ENCODE results near the gene ACAP2. TPM values are rescaled to one million over a fixed set of nuclear protein-coding genes. Genes with fewer than 3 reads are reported as not detected.
A peak's percentile ranks its signal among the peaks of the same experiment; 100 is the strongest.

The ACAP2 gene
- total and polyA plus RNA-seq, 2 experiments from 2014 or later, result 45.6 to 104 TPM

DNA sequence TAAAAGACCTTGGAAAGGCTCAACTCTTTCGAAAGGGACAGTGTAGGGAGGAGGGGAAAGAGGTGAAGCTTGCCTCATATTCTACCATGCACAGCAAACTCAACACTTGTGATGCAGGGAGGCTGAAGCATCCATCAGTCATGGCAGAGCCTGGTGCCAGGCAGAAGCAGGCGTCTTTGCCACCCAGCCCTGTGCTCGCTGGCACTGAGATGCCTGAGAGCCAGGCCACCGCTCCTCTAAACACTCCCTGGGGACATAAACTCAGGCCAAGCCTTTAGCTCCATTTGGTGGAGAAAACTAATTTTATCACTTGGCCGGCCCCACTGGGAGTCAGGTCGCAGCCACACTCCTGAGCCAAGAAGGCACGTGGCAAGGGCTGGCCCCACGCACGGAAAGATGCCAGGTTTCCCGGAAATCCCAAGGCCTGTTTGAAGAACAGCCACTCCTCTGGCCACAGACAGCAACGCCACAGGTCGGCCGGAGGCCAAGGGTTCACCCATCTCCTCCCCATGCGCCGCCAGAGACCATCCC, 202.6 kb downstream of the ACAP2 start (continued):
- TF ChIP-seq, protein P1, sequence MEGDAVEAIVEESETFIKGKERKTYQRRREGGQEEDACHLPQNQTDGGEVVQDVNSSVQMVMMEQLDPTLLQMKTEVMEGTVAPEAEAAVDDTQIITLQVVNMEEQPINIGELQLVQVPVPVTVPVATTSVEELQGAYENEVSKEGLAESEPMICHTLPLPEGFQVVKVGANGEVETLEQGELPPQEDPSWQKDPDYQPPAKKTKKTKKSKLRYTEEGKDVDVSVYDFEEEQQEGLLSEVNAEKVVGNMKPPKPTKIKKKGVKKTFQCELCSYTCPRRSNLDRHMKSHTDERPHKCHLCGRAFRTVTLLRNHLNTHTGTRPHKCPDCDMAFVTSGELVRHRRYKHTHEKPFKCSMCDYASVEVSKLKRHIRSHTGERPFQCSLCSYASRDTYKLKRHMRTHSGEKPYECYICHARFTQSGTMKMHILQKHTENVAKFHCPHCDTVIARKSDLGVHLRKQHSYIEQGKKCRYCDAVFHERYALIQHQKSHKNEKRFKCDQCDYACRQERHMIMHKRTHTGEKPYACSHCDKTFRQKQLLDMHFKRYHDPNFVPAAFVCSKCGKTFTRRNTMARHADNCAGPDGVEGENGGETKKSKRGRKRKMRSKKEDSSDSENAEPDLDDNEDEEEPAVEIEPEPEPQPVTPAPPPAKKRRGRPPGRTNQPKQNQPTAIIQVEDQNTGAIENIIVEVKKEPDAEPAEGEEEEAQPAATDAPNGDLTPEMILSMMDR (conservative IDR thresholded peaks at IDR 0.05; ENCODE audit: low read depth in 2 of 2), result no peak
- no peak for TF ChIP-seq POLR2AphosphoS5 (IDR thresholded peaks at IDR 0.05; ENCODE audit: low read depth)

DNA sequence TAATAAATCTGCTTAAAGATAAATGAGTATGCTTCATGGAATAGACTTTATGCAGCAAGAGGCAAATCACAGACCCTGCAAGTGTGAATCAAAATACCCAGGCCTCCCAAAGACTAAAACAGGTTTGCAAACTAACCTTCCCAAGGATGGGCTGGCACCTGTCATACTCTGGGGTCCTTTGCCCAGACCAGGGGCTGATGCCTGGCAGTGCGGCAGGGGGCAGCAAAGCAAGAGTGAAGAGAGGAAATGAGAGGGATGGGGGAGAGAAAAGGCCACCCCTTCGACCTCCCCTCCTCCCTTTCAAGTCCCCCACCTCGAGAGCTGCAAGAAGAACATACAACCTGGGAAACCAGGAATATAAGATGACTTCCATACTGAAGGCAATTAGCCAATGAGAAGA, 203.7 kb downstream of the ACAP2 start:
- Histone ChIP-seq H4K20me1 (replicated peaks; ENCODE audit: insufficient read depth) (peaks cover 16% of the 10 kb centered on the region), H3K4me1 (ENCODE audit: insufficient read depth) (peaks cover 18% of the 10 kb centered on the region), H3F3A (replicated peaks; ENCODE audit: low read depth) (no peaks in the 10 kb centered on the region), H3K27ac (ENCODE audit: low read depth) (no peak overlapping the region), H2AFZ (no peak overlapping the region), H3K27me3 (ENCODE audit: insufficient read depth) (no peaks in the 10 kb centered on the region), H3K4me2 (no peak overlapping the region), H3K36me3 (ENCODE audit: insufficient read depth) (no peaks in the 10 kb centered on the region), H3K9me2 (ENCODE audit: insufficient read depth) (no peaks in the 10 kb centered on the region), H3K4me3 (no peak overlapping the region), H3K79me2 (replicated peaks; ENCODE audit: insufficient read depth) (peaks cover 47% of the 10 kb centered on the region)
- Mint-ChIP-seq H3K27me3 (ENCODE audit: insufficient read depth, low read depth, poor library complexity) (peaks cover 13% of the 10 kb centered on the region), H3K4me3 (no peak overlapping the region), H3K9me3 (peaks cover 5% of the 10 kb centered on the region; the same call in 2 of the 3 replicates), H3K4me1 (peaks cover 41% of the 10 kb centered on the region), H3K36me3 (ENCODE audit: low read depth) (peaks cover 22% of the 10 kb centered on the region; the same call in 2 of the 3 replicates), H3K27ac (no peak overlapping the region)
- DNase-seq (ENCODE audit: low spot score) (no peak), ATAC-seq (no peak)
- TF ChIP-seq, protein P2, sequence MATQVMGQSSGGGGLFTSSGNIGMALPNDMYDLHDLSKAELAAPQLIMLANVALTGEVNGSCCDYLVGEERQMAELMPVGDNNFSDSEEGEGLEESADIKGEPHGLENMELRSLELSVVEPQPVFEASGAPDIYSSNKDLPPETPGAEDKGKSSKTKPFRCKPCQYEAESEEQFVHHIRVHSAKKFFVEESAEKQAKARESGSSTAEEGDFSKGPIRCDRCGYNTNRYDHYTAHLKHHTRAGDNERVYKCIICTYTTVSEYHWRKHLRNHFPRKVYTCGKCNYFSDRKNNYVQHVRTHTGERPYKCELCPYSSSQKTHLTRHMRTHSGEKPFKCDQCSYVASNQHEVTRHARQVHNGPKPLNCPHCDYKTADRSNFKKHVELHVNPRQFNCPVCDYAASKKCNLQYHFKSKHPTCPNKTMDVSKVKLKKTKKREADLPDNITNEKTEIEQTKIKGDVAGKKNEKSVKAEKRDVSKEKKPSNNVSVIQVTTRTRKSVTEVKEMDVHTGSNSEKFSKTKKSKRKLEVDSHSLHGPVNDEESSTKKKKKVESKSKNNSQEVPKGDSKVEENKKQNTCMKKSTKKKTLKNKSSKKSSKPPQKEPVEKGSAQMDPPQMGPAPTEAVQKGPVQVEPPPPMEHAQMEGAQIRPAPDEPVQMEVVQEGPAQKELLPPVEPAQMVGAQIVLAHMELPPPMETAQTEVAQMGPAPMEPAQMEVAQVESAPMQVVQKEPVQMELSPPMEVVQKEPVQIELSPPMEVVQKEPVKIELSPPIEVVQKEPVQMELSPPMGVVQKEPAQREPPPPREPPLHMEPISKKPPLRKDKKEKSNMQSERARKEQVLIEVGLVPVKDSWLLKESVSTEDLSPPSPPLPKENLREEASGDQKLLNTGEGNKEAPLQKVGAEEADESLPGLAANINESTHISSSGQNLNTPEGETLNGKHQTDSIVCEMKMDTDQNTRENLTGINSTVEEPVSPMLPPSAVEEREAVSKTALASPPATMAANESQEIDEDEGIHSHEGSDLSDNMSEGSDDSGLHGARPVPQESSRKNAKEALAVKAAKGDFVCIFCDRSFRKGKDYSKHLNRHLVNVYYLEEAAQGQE (IDR thresholded peaks at IDR 0.05; ENCODE audit: unreplicated experiment), result no peak
- TF ChIP-seq NANOG (IDR thresholded peaks at IDR 0.05; ENCODE audit: borderline replicate concordance) (no peak), ZNF331 (CRISPR knock-in tag; IDR thresholded peaks at IDR 0.05; ENCODE audit: low read depth) (no peak), EZH2 (IDR thresholded peaks at IDR 0.05; ENCODE audit: low read depth, unreplicated experiment) (no peak)
- TF ChIP-seq, protein P1 (conservative IDR thresholded peaks at IDR 0.05; ENCODE audit: low read depth in 2 of 2), result peak in 1 of 2 experiments; percentile 30; a peak in 2 of 4 replicates
- TF ChIP-seq, protein P3, sequence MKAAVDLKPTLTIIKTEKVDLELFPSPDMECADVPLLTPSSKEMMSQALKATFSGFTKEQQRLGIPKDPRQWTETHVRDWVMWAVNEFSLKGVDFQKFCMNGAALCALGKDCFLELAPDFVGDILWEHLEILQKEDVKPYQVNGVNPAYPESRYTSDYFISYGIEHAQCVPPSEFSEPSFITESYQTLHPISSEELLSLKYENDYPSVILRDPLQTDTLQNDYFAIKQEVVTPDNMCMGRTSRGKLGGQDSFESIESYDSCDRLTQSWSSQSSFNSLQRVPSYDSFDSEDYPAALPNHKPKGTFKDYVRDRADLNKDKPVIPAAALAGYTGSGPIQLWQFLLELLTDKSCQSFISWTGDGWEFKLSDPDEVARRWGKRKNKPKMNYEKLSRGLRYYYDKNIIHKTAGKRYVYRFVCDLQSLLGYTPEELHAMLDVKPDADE (IDR thresholded peaks at IDR 0.05), result no peak
- TF ChIP-seq, protein P4, sequence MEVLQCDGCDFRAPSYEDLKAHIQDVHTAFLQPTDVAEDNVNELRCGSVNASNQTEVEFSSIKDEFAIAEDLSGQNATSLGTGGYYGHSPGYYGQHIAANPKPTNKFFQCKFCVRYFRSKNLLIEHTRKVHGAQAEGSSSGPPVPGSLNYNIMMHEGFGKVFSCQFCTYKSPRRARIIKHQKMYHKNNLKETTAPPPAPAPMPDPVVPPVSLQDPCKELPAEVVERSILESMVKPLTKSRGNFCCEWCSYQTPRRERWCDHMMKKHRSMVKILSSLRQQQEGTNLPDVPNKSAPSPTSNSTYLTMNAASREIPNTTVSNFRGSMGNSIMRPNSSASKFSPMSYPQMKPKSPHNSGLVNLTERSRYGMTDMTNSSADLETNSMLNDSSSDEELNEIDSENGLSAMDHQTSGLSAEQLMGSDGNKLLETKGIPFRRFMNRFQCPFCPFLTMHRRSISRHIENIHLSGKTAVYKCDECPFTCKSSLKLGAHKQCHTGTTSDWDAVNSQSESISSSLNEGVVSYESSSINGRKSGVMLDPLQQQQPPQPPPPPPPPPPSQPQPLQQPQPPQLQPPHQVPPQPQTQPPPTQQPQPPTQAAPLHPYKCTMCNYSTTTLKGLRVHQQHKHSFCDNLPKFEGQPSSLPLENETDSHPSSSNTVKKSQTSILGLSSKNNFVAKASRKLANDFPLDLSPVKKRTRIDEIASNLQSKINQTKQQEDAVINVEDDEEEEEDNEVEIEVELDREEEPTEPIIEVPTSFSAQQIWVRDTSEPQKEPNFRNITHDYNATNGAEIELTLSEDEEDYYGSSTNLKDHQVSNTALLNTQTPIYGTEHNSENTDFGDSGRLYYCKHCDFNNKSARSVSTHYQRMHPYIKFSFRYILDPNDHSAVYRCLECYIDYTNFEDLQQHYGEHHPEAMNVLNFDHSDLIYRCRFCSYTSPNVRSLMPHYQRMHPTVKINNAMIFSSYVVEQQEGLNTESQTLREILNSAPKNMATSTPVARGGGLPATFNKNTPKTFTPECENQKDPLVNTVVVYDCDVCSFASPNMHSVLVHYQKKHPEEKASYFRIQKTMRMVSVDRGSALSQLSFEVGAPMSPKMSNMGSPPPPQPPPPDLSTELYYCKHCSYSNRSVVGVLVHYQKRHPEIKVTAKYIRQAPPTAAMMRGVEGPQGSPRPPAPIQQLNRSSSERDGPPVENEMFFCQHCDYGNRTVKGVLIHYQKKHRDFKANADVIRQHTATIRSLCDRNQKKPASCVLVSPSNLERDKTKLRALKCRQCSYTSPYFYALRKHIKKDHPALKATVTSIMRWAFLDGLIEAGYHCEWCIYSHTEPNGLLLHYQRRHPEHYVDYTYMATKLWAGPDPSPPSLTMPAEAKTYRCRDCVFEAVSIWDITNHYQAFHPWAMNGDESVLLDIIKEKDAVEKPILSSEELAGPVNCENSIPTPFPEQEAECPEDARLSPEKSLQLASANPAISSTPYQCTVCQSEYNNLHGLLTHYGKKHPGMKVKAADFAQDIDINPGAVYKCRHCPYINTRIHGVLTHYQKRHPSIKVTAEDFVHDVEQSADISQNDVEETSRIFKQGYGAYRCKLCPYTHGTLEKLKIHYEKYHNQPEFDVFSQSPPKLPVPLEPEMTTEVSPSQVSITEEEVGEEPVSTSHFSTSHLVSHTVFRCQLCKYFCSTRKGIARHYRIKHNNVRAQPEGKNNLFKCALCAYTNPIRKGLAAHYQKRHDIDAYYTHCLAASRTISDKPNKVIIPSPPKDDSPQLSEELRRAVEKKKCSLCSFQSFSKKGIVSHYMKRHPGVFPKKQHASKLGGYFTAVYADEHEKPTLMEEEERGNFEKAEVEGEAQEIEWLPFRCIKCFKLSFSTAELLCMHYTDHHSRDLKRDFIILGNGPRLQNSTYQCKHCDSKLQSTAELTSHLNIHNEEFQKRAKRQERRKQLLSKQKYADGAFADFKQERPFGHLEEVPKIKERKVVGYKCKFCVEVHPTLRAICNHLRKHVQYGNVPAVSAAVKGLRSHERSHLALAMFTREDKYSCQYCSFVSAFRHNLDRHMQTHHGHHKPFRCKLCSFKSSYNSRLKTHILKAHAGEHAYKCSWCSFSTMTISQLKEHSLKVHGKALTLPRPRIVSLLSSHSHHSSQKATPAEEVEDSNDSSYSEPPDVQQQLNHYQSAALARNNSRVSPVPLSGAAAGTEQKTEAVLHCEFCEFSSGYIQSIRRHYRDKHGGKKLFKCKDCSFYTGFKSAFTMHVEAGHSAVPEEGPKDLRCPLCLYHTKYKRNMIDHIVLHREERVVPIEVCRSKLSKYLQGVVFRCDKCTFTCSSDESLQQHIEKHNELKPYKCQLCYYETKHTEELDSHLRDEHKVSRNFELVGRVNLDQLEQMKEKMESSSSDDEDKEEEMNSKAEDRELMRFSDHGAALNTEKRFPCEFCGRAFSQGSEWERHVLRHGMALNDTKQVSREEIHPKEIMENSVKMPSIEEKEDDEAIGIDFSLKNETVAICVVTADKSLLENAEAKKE (CRISPR knock-in tag; IDR thresholded peaks at IDR 0.05), result no peak
